Neural crest cell (in vitro differentiated cells): ENCODE results near the gene ALOX12. TPM values are rescaled to one million over a fixed set of nuclear protein-coding genes. Genes with fewer than 3 reads are reported as not detected.
"Not testable (repeated sequence)": the region's sequence is repeated elsewhere in the genome, so short reads cannot be mapped to it uniquely, and the experiment has no call there.

ENCODE experiments used
- DNase-seq: peaks from one replicate; pipeline ENCODE4 v3.0.0; 2021; ENCODE audit warnings: low read depth, mixed read lengths, low spot score
- H3K27ac Mint-ChIP-seq: one replicate; pipeline ENCODE4 v1.8.0; 2021; ENCODE audit warnings: mild to moderate bottlenecking, mixed read lengths; ENCODE audit not compliant: unreplicated experiment
- H3K27me3 Mint-ChIP-seq: 2 replicates; pipeline ENCODE4 v1.8.0; 2021; ENCODE audit warnings: low read depth, mild to moderate bottlenecking, mixed read lengths
- H3K36me3 Mint-ChIP-seq: 2 replicates; pipeline ENCODE4 v1.8.0; 2021; ENCODE audit warnings: low read depth, mild to moderate bottlenecking, mixed read lengths
- H3K4me1 Mint-ChIP-seq: 2 replicates; pipeline ENCODE4 v1.8.0; 2021; ENCODE audit warnings: mixed read lengths
- H3K4me3 Mint-ChIP-seq: one replicate; pipeline ENCODE4 v1.8.0; 2021; ENCODE audit warnings: mild to moderate bottlenecking, mixed read lengths
- H3K9me3 Mint-ChIP-seq: 2 replicates; pipeline ENCODE4 v1.8.0; 2021; ENCODE audit warnings: mixed read lengths
- CTCF ChIP-seq: fragments of 200-600 bp; sonication (generic); conservative IDR thresholded peaks from 2 replicates; pipeline ENCODE4 v1.5.0; 2021; ENCODE audit warnings: antibody characterized with exemption, mild to moderate bottlenecking
- total RNA-seq: library from RNA; stranded (reverse); gene quantifications from 2 replicates; pipeline ENCODE4 v1.2.1, GENCODE V29; 2021

The ALOX12 gene
- total RNA-seq, 1 donor from 2014 or later, result 0.16 TPM

- no peak for TF ChIP-seq CTCF
- H3K4me1 Mint-ChIP-seq, result peaks cover 31% of the 10 kb centered on the region
- no peaks in the 10 kb centered on the region for H3K9me3 Mint-ChIP-seq
- no peak overlapping the region for H3K4me3 Mint-ChIP-seq
- H3K27me3 Mint-ChIP-seq, result peaks cover 70% of the 10 kb centered on the region
- no peak overlapping the region for H3K27ac Mint-ChIP-seq
- DNase-seq, result no peak
- H3K36me3 Mint-ChIP-seq, result no peaks in the 10 kb centered on the region
Measured at GRCh38 chr17:7047566-7047965, 51.7 kb downstream of the ALOX12 start.

- Mint-ChIP-seq H3K4me3 (no peak overlapping the region), H3K27ac (no peak overlapping the region), H3K4me1 (peaks cover 26% of the 10 kb centered on the region), H3K9me3 (no peaks in the 10 kb centered on the region), H3K27me3 (peaks cover 58% of the 10 kb centered on the region), H3K36me3 (no peaks in the 10 kb centered on the region)
- no peak for TF ChIP-seq CTCF
- DNase-seq, result no peak
Measured at GRCh38 chr17:7048968-7049367, 53.1 kb downstream of the ALOX12 start.

GRCh38 chr17:7050583-7050982 is 54.7 kb downstream of the ALOX12 start:
- not testable (repeated sequence) for H3K9me3 Mint-ChIP-seq, DNase-seq, H3K4me3 Mint-ChIP-seq, H3K27ac Mint-ChIP-seq, H3K36me3 Mint-ChIP-seq
- H3K4me1 Mint-ChIP-seq, result peaks cover 26% of the 10 kb centered on the region
- H3K27me3 Mint-ChIP-seq, result peaks cover 45% of the 10 kb centered on the region

- no peak for DNase-seq
- Mint-ChIP-seq H3K4me3 (no peak overlapping the region), H3K9me3 (no peaks in the 10 kb centered on the region), H3K36me3 (no peaks in the 10 kb centered on the region), H3K27ac (no peak overlapping the region), H3K27me3 (peaks cover 8% of the 10 kb centered on the region), H3K4me1 (peaks cover 4% of the 10 kb centered on the region)
- no peak for TF ChIP-seq CTCF
Measured at GRCh38 chr17:7056386-7056785, 60.5 kb downstream of the ALOX12 start.

- no peaks in the 10 kb centered on the region for H3K36me3 Mint-ChIP-seq
- H3K27me3 Mint-ChIP-seq, result peaks cover 3% of the 10 kb centered on the region
- H3K27ac Mint-ChIP-seq, result no peak overlapping the region
- no peak for TF ChIP-seq CTCF
- H3K9me3 Mint-ChIP-seq, result no peaks in the 10 kb centered on the region
- no peak overlapping the region for H3K4me3 Mint-ChIP-seq
- H3K4me1 Mint-ChIP-seq, result peaks cover 13% of the 10 kb centered on the region
- no peak for DNase-seq
Measured at GRCh38 chr17:7058831-7059447, 63.1 kb downstream of the ALOX12 start.

Other genes starting within 250 kb of the ALOX12 start
- not detected in 2 replicates for gene XAF1, start 240.0 kb upstream of the ALOX12 start, total RNA-seq
- not detected in 2 replicates for gene FBXO39, start 219.8 kb upstream of the ALOX12 start, total RNA-seq
- gene TEKT1, start 164.3 kb upstream of the ALOX12 start, total RNA-seq, result not detected in 2 replicates
- gene RNASEK, start 16.6 kb downstream of the ALOX12 start, total RNA-seq, result 143 and 157 TPM in 2 replicates
- 0.41 and 0.42 TPM in 2 replicates for gene BCL6B, start 27.0 kb downstream of the ALOX12 start, total RNA-seq
- gene SLC16A13, start 40.0 kb downstream of the ALOX12 start, total RNA-seq, result 11.1 and 12.2 TPM in 2 replicates
- not detected in 2 replicates for gene SLC16A11, start 48.0 kb downstream of the ALOX12 start, total RNA-seq
- gene CLEC10A, start 84.2 kb downstream of the ALOX12 start, total RNA-seq, result not detected in 2 replicates
- gene ASGR2, start 118.8 kb downstream of the ALOX12 start, total RNA-seq, result not detected in 2 replicates
- 9.6 and 11.2 TPM in 2 replicates for gene ASGR1, start 183.3 kb downstream of the ALOX12 start, total RNA-seq
- 49.4 and 51.4 TPM in 2 replicates for gene DLG4, start 223.8 kb downstream of the ALOX12 start, total RNA-seq
- gene ACADVL, start 223.9 kb downstream of the ALOX12 start, total RNA-seq, result 215 and 220 TPM in 2 replicates
- 130 and 140 TPM in 2 replicates for gene DVL2, start 238.5 kb downstream of the ALOX12 start, total RNA-seq
- gene PHF23, start 243.4 kb downstream of the ALOX12 start, total RNA-seq, result 72.7 and 75.2 TPM in 2 replicates
- gene GABARAP, start 246.4 kb downstream of the ALOX12 start, total RNA-seq, result 470 and 479 TPM in 2 replicates